Suppressor macrophage treated with lipopolysaccharide for 4 hours (primary cell): ENCODE measurements around the gene ZNF202.

ENCODE experiments used
- DNase-seq: peaks from one replicate; pipeline ENCODE4 v3.0.0-alpha.2; 2020

Gene ZNF202

DNA sequence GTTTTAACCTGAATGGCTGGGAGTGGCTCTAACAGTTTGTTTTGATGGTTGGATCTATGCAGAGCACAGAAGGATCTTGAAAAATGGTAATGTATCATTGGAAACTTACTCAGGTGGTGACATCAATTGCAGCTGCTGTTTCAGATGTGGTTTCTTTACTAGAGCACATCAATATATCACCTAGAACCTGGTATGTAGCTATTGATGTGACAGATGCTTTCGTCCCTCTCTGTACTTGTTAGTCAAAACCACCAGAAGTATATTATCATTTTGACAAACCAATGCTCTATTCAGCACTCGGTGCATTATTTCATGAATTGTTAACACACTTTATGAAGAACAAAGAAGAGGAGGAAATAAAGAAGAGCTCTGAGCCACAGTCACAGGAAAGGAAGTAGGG, 60.4 kb downstream of the ZNF202 start:
- DNase-seq = no peak

DNA sequence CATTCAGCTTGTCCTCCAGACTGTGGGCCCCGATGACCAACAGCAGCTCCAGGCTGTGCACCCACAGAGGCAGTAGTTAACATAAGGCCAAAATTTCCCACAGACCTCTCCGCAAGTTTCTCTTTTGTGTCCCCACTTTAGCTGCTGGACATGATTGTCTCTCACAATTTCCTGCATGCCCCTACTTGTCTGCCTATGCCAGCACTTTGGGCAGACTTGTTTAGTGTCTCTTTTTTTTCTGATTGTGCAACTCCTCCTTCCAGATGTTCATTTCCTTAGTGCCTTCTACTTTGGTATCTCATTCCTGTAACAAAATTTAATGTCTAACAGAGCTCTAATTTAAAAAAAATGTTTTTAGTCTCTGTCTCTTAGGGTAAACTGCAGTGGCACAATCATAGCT, 63.2 kb downstream of the ZNF202 start:
- no peak for DNase-seq

DNA sequence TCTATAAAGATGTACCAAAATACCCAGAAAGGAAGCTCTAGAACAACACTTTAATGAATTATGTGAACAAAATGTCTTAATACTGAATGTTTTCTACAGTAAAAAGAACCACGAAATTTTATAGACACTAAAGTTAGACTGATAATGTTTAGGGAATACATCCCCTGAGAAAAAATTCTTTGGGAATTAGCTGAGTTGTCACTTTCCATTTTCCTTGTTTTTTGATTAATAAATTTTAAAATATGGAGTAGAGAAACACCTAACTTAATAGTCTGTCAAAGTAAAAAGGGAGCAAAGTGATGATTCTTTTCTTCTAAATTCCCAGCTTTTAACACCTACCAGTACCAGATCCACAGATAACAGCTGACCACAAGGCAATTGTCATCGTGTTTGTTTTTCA, 64.0 kb downstream of the ZNF202 start:
- no peak for DNase-seq

DNA sequence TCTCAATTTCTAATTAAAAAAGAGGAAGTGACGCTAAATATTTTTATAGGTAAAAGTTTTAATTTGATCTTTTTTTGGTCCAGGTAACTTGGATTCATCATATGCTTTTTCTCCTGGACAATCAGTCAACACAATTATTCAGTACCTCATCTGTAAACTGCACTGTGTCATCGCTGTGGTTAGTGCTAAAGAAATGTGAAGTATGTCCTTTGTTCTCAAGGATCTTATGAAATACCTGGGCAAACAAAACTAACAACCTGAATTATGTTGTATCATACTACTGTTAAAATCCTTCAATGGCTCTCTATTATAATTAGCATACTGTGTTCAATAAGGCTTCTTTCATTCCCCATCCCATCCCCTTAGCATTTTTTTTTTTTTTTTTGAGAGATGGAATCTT, 67.2 kb downstream of the ZNF202 start:
- DNase-seq = no peak
